Breast epithelium (tissue), 4 donors: ENCODE results near the gene TIGD1. TPM values are rescaled to one million over a fixed set of nuclear protein-coding genes. Genes with fewer than 3 reads are reported as not detected.

Source experiments
- DNase-seq, 2 donors: peaks; one replicate each; pipeline ENCODE4 v3.0.0-alpha.2; 2019; ENCODE audit warnings: low spot score in 2 of 2
- H3K27ac ChIP-seq, 2 donors: fragments of 200-600 bp; sonication (generic) in 1 of 2; one replicate each; pipeline ENCODE4 v1.5.1; 2016 to 2019; ENCODE audit warnings: mild to moderate bottlenecking in 1 of 2
- H3K27me3 ChIP-seq, 2 donors: fragments of 200-600 bp; sonication (generic) in 1 of 2; one replicate each; pipeline versions ENCODE4 v1.5.1 to v1.6.0; 2017 to 2019; ENCODE audit warnings: control low read depth in 1 of 2, mild to moderate bottlenecking in 1 of 2
- H3K36me3 ChIP-seq: fragments of 200-600 bp; one replicate; pipeline ENCODE4 v1.5.1; 2019
- H3K4me1 ChIP-seq, 2 donors: fragments of 200-600 bp; sonication (generic); one replicate each; pipeline ENCODE4 v1.5.1; 2016 to 2019; ENCODE audit warnings: control low read depth in 1 of 2
- H3K4me3 ChIP-seq, 3 donors: fragments of 200-600 bp; sonication (generic); 1 replicate in 2 of 3; 2 replicates in 1 of 3; pipeline ENCODE4 v1.5.1; 2016 to 2019; ENCODE audit warnings: mild to moderate bottlenecking in 3 of 3, moderate library complexity in 2 of 3
- H3K9me3 ChIP-seq, 2 donors: fragments of 200-600 bp; sonication (generic) in 1 of 2; one replicate each; pipeline ENCODE4 v1.5.1; 2016 to 2019; ENCODE audit warnings: control low read depth in 1 of 2
- POLR2A ChIP-seq: fragments of 450-650 bp; IDR thresholded peaks from one replicate; pipeline ENCODE4 v1.6.1; 2016; ENCODE audit warnings: antibody characterized with exemption, mild to moderate bottlenecking, moderate library complexity
- POLR2AphosphoS5 ChIP-seq, 3 donors: sonication (generic); formaldehyde crosslinking; IDR thresholded peaks; one replicate each; pipeline ENCODE4 v1.6.1; 2017; ENCODE audit warnings: antibody characterized with exemption in 3 of 3
- intact Hi-C: fragments of 100-400 bp; cut with DNase I; formaldehyde crosslinking; loops from one replicate; pipeline ENCODE4 v1.15.1; 2023; ENCODE audit warnings: low total_unique reads
- total RNA-seq, 3 donors: library from RNA; depleted of rRNA; stranded (reverse); fragments of >200 nt; gene quantifications; one replicate each; pipeline ENCODE4 v1.1.0, GENCODE V29; 2016
- TF ChIP-seq, protein P1 (sequence below), 3 donors: fragments of 450-650 bp; IDR thresholded peaks; one replicate each; pipeline ENCODE4 v1.5.1; 2016 to 2017; ENCODE audit warnings: antibody characterized with exemption in 3 of 3, mild to moderate bottlenecking in 3 of 3, moderate library complexity in 3 of 3

Gene TIGD1
- total RNA-seq, 3 donors from 2014 or later = 2.9 to 5.6 (median 5.0) TPM

DNA sequence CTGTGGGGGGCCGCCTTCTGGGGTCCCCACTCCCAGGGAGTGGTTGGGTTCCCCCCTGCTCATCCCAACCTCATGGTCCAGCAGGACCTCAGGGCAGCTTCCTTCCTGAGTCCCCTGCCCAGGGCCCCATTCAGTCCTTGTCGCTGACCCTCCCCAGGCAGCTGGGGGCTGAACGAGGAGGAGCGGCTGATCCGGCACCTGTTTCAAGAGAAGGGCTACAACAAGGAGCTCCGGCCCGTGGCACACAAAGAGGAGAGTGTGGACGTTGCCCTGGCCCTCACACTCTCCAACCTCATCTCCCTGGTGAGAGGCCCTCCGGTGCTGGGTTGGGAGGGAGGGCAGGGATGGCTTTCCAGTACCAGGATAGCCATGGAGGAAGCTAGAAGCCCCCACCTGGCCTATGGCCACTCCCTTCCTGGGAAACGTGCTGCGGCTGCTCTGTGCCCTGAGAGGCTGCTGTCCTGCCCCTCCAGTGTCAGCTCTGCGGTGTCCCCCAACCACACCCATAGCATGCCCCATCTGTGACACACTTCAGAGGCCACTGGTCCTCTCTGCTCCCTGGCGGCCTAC is 23.9 kb downstream of the TIGD1 start:
- H3K36me3 ChIP-seq = no peaks in the 10 kb centered on the region
- peaks cover 0 to 3% of the 10 kb centered on the region in 2 donors for H3K4me1 ChIP-seq
- H3K27me3 ChIP-seq = peaks cover 11 to 44% of the 10 kb centered on the region in 2 donors
- TF ChIP-seq POLR2A = no peak
- TF ChIP-seq, protein P1, sequence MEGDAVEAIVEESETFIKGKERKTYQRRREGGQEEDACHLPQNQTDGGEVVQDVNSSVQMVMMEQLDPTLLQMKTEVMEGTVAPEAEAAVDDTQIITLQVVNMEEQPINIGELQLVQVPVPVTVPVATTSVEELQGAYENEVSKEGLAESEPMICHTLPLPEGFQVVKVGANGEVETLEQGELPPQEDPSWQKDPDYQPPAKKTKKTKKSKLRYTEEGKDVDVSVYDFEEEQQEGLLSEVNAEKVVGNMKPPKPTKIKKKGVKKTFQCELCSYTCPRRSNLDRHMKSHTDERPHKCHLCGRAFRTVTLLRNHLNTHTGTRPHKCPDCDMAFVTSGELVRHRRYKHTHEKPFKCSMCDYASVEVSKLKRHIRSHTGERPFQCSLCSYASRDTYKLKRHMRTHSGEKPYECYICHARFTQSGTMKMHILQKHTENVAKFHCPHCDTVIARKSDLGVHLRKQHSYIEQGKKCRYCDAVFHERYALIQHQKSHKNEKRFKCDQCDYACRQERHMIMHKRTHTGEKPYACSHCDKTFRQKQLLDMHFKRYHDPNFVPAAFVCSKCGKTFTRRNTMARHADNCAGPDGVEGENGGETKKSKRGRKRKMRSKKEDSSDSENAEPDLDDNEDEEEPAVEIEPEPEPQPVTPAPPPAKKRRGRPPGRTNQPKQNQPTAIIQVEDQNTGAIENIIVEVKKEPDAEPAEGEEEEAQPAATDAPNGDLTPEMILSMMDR (IDR thresholded peaks at IDR 0.05) = no peak
- TF ChIP-seq POLR2AphosphoS5 (IDR thresholded peaks at IDR 0.05) = no peak
- no peak for DNase-seq
- H3K9me3 ChIP-seq = no peaks in the 10 kb centered on the region
- H3K4me3 ChIP-seq = no peak overlapping the region
- intact Hi-C loops = no loop called here
- no peak overlapping the region for H3K27ac ChIP-seq

DNA sequence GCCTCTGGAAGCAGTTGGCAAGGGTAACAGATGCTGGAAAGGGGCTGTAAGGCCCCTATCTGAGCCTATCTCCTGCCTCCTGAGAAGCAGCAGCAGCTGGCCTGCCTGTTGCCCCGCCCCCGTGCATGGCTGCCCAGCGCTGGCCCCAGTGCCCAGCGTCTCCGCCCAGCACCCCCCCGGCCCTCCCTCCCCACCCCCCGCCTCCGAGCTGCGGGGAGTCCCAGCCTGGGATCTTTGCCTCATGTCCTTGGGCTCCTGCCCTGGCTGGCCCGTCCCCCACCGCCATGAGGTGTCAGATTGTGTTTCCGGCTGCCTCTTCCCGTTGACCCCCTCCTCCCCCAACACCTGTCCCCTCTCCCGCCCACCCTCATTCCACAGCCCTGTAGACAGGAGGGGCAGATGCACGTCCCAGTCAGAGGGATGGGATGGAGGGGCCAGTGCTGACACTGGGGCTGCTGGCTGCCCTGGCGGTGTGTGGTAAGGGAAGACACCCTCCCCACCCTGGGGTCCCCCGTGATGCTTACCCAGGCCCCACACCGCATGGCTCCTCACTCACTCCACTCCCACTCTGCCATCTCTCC is 24.5 kb downstream of the TIGD1 start, which contains the start of gene CHRND:
CHRND (plus strand) TSS at position 370 of the 581 bp plus-strand sequence; CDS start at position 426, 56 bp downstream.
- H3K27ac ChIP-seq = no peak within 1 kb of the TSS
- H3K9me3 ChIP-seq = no peaks in the 10 kb centered on the region
- no peak for DNase-seq
- H3K36me3 ChIP-seq = no peaks in the 10 kb centered on the region
- peak within 1 kb of the TSS in 1 of 3 donors; percentile 9 for H3K4me3 ChIP-seq
- intact Hi-C loops = no loop called here
- TF ChIP-seq POLR2AphosphoS5 (IDR thresholded peaks at IDR 0.05) (no peak), POLR2A (no peak)
- TF ChIP-seq, protein P1 (IDR thresholded peaks at IDR 0.05) = no peak
- peaks cover 0 to 3% of the 10 kb centered on the region in 2 donors for H3K4me1 ChIP-seq
- peaks cover 11 to 50% of the 10 kb centered on the region in 2 donors for H3K27me3 ChIP-seq

DNA sequence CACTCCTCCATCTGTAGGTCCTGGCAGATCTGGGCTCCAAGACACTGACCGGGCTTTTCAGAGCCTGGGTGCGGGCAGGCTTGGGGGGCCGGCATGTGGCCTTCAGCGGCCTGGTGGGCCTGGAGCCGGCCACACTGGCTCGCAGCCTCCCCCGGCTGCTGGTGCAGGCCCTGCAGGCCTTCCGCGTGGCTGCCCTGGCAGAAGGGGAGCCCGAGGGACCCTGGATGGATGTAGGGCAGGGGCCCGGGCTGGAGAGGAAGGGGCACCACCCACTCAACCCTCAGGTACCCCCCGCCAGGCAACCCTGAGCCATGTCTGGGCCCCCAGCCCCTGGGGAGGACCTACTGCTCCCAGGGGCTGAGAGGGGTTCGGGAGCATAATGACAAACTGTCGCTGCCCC is 25.2 kb downstream of the TIGD1 start:
- no peak overlapping the region for H3K27ac ChIP-seq
- no peak overlapping the region for H3K4me3 ChIP-seq
- H3K36me3 ChIP-seq = no peaks in the 10 kb centered on the region
- H3K27me3 ChIP-seq = peaks cover 11 to 56% of the 10 kb centered on the region in 2 donors
- intact Hi-C loops = no loop called here
- H3K9me3 ChIP-seq = no peaks in the 10 kb centered on the region
- DNase-seq = no peak
- TF ChIP-seq, protein P1 (IDR thresholded peaks at IDR 0.05) = no peak
- TF ChIP-seq POLR2AphosphoS5 (IDR thresholded peaks at IDR 0.05) (no peak), POLR2A (no peak)
- H3K4me1 ChIP-seq = peaks cover 0 to 3% of the 10 kb centered on the region in 2 donors

DNA sequence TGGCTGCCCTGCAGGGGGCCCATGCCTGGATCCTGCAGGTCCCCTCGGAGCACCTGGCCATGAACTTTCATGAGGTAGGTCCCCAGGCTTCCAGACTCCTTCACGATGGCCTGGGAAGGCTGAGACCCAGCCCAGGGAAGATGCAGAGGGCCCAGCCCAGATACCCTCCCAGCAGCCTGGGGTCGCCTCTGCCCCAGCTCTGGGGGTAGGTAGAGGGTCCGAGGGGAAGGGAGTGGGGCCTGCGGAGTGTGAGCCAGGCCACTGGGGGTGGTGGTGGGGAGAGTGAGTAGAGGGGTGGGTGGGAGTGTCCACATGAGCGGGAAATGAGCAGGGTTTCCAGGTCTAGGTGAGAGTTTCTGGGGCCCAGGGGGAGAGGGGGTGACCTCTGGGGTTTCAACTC is 25.6 kb downstream of the TIGD1 start:
- Histone ChIP-seq H3K4me1 (peaks cover 0 to 3% of the 10 kb centered on the region in 2 donors), H3K27ac (no peak overlapping the region), H3K36me3 (no peaks in the 10 kb centered on the region), H3K27me3 (peaks cover 11 to 61% of the 10 kb centered on the region in 2 donors), H3K4me3 (no peak overlapping the region), H3K9me3 (no peaks in the 10 kb centered on the region)
- intact Hi-C loops = no loop called here
- TF ChIP-seq, protein P1 (IDR thresholded peaks at IDR 0.05) = no peak
- TF ChIP-seq POLR2AphosphoS5 (IDR thresholded peaks at IDR 0.05) = no peak
- no peak for TF ChIP-seq POLR2A
- no peak for DNase-seq
